ENCODE data around the gene CDO1.
"Not testable (repeated sequence)": the region's sequence is repeated elsewhere in the genome, so short reads cannot be mapped to it uniquely, and the experiment has no call there.

Gene CDO1

DNA sequence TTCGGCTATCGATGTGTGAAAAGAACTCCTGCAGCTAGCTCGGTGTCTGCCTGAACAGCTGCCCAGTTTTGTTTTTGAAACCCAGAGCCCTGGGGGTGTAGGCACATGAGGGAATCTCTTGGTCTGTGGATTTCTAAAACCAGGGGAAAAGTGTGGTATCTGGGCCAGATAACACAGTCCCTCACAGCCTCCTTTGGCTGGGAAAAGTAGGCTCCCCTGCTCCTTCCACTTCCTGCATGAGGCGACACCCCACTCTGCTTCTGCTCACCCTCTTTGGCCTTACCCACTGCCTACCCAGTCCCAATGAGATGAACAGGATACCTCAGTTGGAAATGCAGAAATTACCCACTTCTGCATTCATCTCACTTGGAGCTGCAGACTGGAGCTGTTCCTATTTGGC, 9.5 kb upstream of the CDO1 start:
- no peak for DNase-seq

DNA sequence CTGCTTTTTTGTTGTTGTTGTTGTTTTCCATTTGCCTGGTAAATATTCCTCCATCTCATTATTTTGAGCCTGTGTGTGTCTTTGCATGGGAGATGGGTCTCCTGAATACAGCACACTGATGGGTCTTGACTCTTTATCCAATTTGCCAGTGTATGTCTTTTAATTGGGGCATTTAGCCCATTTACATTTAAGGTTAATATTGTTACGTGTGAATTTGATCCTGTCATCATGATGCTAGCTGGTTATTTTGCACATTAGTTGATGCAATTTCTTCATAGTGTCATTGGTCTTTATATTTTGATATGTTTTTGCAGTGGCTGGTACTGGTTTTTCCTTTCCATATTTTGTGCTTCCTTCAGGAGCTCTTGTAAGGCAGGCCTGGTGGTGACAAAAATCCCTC, 8.5 kb upstream of the CDO1 start:
- DNase-seq = not testable (repeated sequence)

GRCh38 chr5:115820846-115821245, 4.4 kb upstream of the CDO1 start:
- no peak for DNase-seq

GRCh38 chr5:115818821-115819220, 2.4 kb upstream of the CDO1 start:
- DNase-seq = peak; percentile 75

GRCh38 chr5:115817386-115817785, 927 bp upstream of the CDO1 start:
- peak; percentile 2 for DNase-seq

DNA sequence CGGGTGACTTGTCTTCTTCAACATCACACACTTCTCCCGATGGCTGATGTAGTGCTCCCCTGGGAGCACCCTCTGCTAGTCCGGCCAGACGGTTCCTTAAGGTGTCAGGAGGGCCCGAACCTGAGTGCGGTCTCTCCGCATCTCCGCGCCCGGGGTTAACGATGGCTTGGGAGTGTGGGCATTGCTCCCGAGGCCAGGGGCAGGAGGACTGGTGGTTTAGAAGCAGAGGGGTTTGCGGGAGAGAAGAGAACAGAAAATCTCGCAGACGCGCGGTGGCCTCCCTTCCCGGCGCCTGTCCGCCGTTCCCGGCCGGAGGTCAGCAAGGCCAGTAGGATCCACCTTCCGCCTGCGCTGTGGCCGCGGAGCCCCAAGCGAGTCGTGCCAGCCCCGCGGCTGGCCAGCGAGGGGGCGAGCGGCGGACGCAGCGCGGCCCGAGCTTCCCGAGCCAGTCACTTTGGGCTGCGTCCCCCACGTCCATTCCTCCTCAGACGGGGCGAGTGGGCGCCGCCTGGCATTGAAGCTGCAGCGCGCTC, 700 bp downstream of the CDO1 start:
- peak; percentile 55 for DNase-seq

DNA sequence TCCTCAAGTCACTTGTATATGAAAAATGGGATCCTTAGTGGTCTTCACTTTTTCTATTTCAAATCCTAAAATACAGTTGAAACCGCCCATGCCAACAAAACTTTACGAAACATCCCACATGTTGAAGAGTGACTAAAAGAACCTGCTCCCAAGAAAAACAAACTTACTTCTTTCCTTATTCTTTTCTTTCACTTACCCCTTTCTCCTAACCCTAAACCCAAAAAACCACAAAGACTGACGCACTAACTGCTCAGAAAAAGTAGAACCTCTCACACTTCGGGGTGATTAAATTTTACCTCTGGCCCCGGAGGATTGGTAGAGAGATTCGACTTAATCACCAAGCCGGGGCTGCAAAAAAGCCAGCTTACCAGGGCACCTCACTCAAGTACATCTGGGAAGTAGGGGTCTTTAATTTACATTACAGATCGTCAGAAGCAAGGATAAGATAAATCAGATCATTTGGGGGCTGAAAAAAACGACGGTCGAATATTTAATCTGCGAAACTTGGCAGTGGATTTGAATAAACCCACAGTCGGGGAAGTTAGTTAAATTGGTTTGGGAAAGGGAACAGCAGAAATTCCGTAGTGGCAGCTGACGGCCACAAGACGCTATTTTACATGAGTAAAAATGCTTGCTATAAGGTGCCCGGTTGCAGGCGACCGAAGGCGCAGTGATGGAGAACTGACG, 1.3 kb downstream of the CDO1 start:
- DNase-seq = no peak

GRCh38 chr5:115813719-115814118, 2.7 kb downstream of the CDO1 start:
- DNase-seq = no peak

GRCh38 chr5:115812372-115812771, 4.1 kb downstream of the CDO1 start:
- no peak for DNase-seq

GRCh38 chr5:115811406-115811805, 5.1 kb downstream of the CDO1 start:
- no peak for DNase-seq

GRCh38 chr5:115810761-115811160, 5.7 kb downstream of the CDO1 start:
- DNase-seq = no peak

DNA sequence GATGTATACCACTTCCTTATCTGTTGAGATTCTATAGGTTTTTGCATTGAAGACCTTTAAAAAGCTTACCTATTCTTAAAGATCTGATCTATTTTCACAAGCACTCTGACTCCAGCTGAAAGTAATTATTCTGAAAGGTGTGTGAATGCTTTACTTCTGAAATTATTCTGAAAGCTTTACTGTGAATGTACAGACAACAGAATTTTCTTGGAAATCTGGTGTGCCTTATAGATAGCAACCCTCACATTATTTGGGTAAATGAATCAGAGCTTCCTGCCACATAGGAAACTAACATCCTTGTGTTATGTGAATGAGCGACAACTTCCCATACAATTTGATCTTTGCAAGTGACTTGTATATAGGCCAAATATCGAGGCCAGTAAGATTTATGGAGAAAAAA, 6.5 kb downstream of the CDO1 start:
- DNase-seq = no peak

DNA sequence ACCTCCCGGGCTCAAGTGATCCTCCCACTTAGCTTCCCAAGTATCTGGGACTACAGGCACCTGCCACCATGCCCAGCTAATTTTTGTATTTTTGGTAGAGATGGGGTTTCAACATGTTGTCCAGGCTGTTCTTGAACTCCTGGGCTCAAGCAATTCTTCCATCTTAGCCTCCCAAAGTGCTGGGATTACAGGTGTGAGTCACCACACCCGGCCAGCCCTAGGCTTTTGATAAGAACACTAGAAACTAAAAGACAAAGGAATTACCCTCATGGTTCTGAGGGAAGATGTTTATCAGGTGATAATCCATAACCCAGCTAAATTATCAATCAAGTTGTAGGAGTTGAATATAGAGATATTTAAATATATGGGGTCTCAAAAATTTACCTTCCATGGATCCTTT, 8.4 kb downstream of the CDO1 start:
- not testable (repeated sequence) for DNase-seq

GRCh38 chr5:115807654-115808052, 8.8 kb downstream of the CDO1 start:
- DNase-seq = no peak

- no peak for DNase-seq
Observed at GRCh38 chr5:115806986-115807653, 9.3 kb downstream of the CDO1 start.

DNA sequence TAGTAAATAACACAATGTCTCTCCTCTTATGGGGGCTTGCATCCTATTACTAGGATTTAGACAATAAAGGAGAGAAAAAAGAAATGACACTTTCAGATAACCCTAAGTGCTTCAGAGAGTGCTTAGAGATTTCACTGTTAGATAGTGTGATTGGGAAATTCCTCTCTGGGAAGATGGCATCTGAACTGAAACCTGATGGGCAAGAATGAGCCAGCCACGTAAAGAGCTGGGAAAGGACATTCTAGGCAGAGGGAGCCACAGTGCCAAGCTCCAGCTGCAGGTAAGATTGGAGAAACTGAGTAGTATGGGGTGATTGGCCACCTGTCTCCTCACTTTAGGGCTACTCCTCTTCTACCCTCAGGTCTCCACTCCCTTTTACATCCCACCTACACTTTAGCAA, 14.5 kb downstream of the CDO1 start:
- no peak for DNase-seq

DNA sequence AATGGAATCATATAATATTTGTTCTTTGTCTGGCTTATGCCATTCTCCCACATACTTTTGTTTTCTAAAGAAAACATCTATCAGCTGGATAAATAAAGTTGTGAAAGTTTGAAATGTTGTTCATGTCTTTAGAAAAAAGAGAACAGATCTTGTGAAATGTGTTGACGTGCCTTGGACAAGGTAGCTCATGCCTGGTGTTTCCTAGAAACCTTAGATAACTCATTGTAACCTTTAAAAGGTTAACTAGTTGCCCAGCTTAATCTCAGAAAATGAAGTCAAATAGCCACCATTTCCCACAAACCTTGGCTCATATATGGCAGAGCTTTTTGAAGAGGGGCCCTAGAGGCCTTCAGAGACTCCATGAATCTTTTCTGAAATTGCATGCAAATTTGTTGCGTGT, 15.3 kb downstream of the CDO1 start:
- no peak for DNase-seq

GRCh38 chr5:115800108-115800507, 16.4 kb downstream of the CDO1 start:
- no peak for DNase-seq

DNA sequence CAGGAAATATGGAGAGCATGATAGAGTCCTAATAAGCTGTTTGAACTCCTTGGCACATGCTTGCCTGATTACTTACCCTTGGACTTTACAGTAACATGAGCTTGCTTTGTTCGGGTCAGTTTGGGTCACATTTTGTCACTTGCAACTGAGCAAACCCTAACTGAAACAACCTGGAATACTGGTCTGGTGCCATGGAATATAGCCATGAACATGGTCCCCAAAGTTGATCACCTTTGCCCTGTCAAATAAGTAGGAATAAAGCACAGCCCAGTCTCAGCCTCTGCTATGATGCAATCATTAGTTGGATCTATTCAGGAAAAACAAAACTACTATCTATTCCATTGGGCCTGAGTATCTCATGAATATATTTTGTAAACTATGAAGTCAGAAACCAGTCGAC, 18.2 kb downstream of the CDO1 start:
- DNase-seq = no peak

DNA sequence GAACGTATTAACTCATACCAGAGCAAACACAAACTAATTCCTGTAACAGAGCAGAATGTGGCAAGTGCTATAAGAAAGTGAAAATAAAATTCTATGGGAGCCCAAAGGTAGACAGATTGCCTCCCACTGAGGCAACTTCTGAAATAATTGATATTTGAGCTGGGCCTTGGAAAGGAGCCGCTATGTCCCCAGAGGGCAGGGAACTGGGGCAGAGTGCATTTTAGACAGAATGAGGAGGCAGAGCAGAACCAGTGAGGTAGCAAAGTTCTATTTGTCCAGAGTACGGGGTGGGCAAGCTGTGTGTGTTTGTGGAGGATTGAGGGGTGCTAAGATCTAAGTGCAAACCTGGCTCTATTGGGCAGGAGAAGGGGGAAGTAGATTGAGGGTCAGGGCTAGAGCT, 19.8 kb downstream of the CDO1 start:
- no peak for DNase-seq

DNA sequence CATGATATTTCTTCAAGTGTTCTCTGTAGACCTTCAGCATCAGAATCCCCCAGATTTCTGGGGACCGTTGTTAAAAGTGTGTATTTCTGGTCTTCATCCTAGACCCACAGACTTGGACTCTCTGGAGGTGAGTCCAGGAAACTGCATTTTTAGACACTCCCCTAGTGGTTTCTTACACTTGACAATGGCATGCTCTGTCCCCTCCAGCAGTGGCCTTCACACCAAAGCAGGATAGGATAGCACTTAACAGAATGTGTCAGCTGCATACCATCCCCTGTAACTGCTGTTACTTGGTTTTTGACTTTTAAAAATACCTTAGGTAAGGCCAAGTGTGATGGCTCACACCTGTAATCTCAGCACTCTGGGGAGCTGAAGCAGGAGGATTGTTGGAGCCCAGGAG, 20.8 kb downstream of the CDO1 start:
- DNase-seq = no peak

- no peak for DNase-seq
Observed at GRCh38 chr5:115788440-115788839, 28.0 kb downstream of the CDO1 start.

- DNase-seq = no peak
Observed at GRCh38 chr5:115787426-115787825, 29.0 kb downstream of the CDO1 start.

DNA sequence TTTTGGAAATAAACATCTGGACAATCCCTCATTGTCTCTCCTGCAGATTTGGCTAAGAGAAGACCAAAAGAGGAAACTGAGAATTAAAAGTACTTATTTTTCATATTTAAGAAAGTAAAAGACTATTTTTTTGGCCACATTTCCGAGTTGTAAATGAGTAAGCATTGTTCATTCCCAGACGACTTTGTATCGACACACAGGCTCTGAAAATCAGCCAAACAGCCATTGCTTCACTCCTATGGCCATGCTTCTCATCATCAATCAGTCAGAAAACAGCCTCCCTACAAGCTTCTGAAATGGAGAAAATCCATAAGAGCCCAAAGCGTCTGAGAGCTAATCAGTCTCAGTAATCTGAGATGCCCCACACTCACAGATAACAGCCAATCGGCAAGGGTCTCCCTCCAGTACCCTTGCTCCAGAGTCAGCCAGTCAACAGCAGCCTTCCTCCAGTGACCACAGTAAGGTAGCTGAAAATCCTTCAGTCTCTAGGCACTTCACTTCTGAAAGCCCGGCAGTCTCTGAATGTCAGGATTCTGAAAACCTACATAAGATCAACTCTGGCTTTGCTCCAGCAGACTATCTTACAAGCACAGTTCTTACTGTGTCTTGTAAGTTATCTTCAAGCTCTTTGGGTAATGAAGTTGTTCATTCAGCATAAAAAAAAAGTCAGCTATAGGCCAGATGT, 30.9 kb downstream of the CDO1 start:
- no peak for DNase-seq

All from NCI-H146 (cell line).